Measurements from ENCODE around the gene SBK1. TPM values are rescaled to one million over a fixed set of nuclear protein-coding genes. Genes with fewer than 3 reads are reported as not detected.
"Not testable (repeated sequence)": the region's sequence is repeated elsewhere in the genome, so short reads cannot be mapped to it uniquely, and the experiment has no call there.

Gene SBK1
- 1.3 TPM for total RNA-seq

GRCh38 chr16:28291651-28292626 is at the start of gene SBK1:
Gene SBK1 (plus strand): TSS chr16:28292525. CDS start chr16:28317392, 24,867 bp downstream.
- DNase-seq, result peak; percentile 52

- DNase-seq, result not testable (repeated sequence)
These were observed 42.8 kb upstream of the SBK1 start for GRCh38 chr16:28249483-28249882.

GRCh38 chr16:28250999-28251398 is 41.3 kb upstream of the SBK1 start:
- no peak for DNase-seq

- DNase-seq, result no peak
These were observed 38.2 kb upstream of the SBK1 start for GRCh38 chr16:28254158-28254557.

- DNase-seq, result no peak
These were observed 36.5 kb upstream of the SBK1 start for GRCh38 chr16:28255838-28256237.

GRCh38 chr16:28257256-28257655 is 35.1 kb upstream of the SBK1 start:
- no peak for DNase-seq

- no peak for DNase-seq
These were observed 33.8 kb upstream of the SBK1 start for GRCh38 chr16:28258567-28258966.

- no peak for DNase-seq
These were observed 33.1 kb upstream of the SBK1 start for GRCh38 chr16:28259091-28259780.

- DNase-seq, result no peak
These were observed 32.6 kb upstream of the SBK1 start for GRCh38 chr16:28259781-28260150.

- DNase-seq, result no peak
These were observed 32.1 kb upstream of the SBK1 start for GRCh38 chr16:28260193-28260592.

GRCh38 chr16:28261942-28262341 is 30.4 kb upstream of the SBK1 start:
- no peak for DNase-seq

GRCh38 chr16:28263305-28263704 is 29.0 kb upstream of the SBK1 start:
- no peak for DNase-seq

- no peak for DNase-seq
These were observed 27.7 kb upstream of the SBK1 start for GRCh38 chr16:28264656-28265055.

GRCh38 chr16:28265822-28266221 is 26.5 kb upstream of the SBK1 start:
- no peak for DNase-seq

- DNase-seq, result no peak
These were observed 25.0 kb upstream of the SBK1 start for GRCh38 chr16:28267356-28267755.

GRCh38 chr16:28273511-28273910 is 18.8 kb upstream of the SBK1 start:
- DNase-seq, result no peak

- DNase-seq, result no peak
These were observed 17.6 kb upstream of the SBK1 start for GRCh38 chr16:28274676-28275075.

- DNase-seq, result no peak
These were observed 16.0 kb upstream of the SBK1 start for GRCh38 chr16:28276301-28276700.

- peak; percentile 28 for DNase-seq
These were observed 14.6 kb upstream of the SBK1 start for GRCh38 chr16:28277537-28278388.

GRCh38 chr16:28279006-28279405 is 13.3 kb upstream of the SBK1 start:
- no peak for DNase-seq

GRCh38 chr16:28280881-28281836 is 11.2 kb upstream of the SBK1 start:
- no peak for DNase-seq
